ENCODE results near the gene LIMD2.

DNA sequence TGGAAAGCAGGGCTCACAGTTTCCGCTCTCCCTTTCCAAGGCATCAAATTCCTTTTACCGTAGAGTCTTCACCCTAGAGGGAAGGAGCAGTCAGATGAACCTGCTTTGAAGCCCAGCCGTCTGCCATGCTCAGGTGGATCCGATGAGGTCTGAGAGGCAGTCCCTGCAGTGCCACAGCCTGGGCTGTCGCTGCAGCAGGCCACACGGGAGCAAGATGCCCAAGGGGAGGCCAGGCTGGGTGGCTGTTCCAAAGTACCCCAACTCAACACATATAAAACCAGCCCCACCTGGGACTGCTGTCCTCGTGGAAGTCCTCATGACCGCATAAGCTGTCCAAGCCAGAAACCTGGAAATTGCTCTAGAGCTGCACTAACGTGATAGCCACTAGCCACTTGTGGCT lies 4.9 kb upstream of the LIMD2 start:
- TF ChIP-seq, protein P1, sequence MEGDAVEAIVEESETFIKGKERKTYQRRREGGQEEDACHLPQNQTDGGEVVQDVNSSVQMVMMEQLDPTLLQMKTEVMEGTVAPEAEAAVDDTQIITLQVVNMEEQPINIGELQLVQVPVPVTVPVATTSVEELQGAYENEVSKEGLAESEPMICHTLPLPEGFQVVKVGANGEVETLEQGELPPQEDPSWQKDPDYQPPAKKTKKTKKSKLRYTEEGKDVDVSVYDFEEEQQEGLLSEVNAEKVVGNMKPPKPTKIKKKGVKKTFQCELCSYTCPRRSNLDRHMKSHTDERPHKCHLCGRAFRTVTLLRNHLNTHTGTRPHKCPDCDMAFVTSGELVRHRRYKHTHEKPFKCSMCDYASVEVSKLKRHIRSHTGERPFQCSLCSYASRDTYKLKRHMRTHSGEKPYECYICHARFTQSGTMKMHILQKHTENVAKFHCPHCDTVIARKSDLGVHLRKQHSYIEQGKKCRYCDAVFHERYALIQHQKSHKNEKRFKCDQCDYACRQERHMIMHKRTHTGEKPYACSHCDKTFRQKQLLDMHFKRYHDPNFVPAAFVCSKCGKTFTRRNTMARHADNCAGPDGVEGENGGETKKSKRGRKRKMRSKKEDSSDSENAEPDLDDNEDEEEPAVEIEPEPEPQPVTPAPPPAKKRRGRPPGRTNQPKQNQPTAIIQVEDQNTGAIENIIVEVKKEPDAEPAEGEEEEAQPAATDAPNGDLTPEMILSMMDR (IDR thresholded peaks at IDR 0.05) = no peak
- TF ChIP-seq CHD2 (IDR thresholded peaks at IDR 0.05; ENCODE audit: low read length, partially characterized antibody) = no peak
- TF ChIP-seq JUND (IDR thresholded peaks at IDR 0.05) = no peak
- no peak for TF ChIP-seq SMC3 (IDR thresholded peaks at IDR 0.05; ENCODE audit: low read depth, low read length)
- TF ChIP-seq TEAD4 (IDR thresholded peaks at IDR 0.05; ENCODE audit: borderline replicate concordance, insufficient read depth) = no peak
- TF ChIP-seq EP300 (IDR thresholded peaks at IDR 0.05; ENCODE audit: borderline replicate concordance in 1 of 2, low read depth in 1 of 2, low read length in 1 of 2) = no peak
- no peak for TF ChIP-seq ELF1 (IDR thresholded peaks at IDR 0.05)
- TF ChIP-seq, protein P2, sequence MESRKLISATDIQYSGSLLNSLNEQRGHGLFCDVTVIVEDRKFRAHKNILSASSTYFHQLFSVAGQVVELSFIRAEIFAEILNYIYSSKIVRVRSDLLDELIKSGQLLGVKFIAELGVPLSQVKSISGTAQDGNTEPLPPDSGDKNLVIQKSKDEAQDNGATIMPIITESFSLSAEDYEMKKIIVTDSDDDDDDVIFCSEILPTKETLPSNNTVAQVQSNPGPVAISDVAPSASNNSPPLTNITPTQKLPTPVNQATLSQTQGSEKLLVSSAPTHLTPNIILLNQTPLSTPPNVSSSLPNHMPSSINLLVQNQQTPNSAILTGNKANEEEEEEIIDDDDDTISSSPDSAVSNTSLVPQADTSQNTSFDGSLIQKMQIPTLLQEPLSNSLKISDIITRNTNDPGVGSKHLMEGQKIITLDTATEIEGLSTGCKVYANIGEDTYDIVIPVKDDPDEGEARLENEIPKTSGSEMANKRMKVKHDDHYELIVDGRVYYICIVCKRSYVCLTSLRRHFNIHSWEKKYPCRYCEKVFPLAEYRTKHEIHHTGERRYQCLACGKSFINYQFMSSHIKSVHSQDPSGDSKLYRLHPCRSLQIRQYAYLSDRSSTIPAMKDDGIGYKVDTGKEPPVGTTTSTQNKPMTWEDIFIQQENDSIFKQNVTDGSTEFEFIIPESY (IDR thresholded peaks at IDR 0.05; ENCODE audit: borderline replicate concordance, low read depth) = no peak

All from SK-N-SH (cell line).